WTC11 (cell line): ENCODE measurements around the gene DNASE1L2.

Source experiments
- AR ChIP-seq: fragments of 250-450 bp; sonication (Bioruptor Pico); IDR thresholded peaks from 2 replicates; pipeline ENCODE4 v1.9.0; 2021; ENCODE audit warnings: mild to moderate bottlenecking
- ATF3 ChIP-seq: sonication (generic); formaldehyde crosslinking; conservative IDR thresholded peaks from 2 replicates; pipeline ENCODE4 v1.8.1; 2022; ENCODE audit warnings: mild to moderate bottlenecking, missing genetic modification reagents
- CTCF ChIP-seq: fragments of 200-600 bp; IDR thresholded peaks from 2 replicates; pipeline ENCODE4 v1.8.0; 2022; ENCODE audit warnings: antibody characterized with exemption
- IRF1 ChIP-seq: sonication (generic); formaldehyde crosslinking; IDR thresholded peaks from 2 replicates; pipeline ENCODE4 v1.8.0; 2023; ENCODE audit warnings: missing genetic modification reagents
- JUN ChIP-seq: sonication (generic); formaldehyde crosslinking; IDR thresholded peaks from 2 replicates; pipeline ENCODE4 v1.8.0; 2023; ENCODE audit warnings: mild to moderate bottlenecking, missing genetic modification reagents
- NFE2L1 ChIP-seq: sonication (generic); formaldehyde crosslinking; IDR thresholded peaks from 2 replicates; pipeline ENCODE4 v1.8.1; 2023; ENCODE audit warnings: missing genetic modification reagents
- NR1H2 ChIP-seq: sonication (generic); formaldehyde crosslinking; IDR thresholded peaks from 2 replicates; pipeline ENCODE4 v1.9.0; 2021; ENCODE audit warnings: mild to moderate bottlenecking, moderate library complexity, missing genetic modification reagents
- RELA ChIP-seq: sonication (generic); formaldehyde crosslinking; IDR thresholded peaks from 2 replicates; pipeline ENCODE4 v1.8.1; 2022; ENCODE audit warnings: missing genetic modification reagents, mild to moderate bottlenecking, borderline replicate concordance
- TCF7 ChIP-seq: sonication (generic); formaldehyde crosslinking; IDR thresholded peaks from 2 replicates; pipeline ENCODE4 v1.8.0; 2022; ENCODE audit warnings: mild to moderate bottlenecking, low read depth, missing genetic modification reagents, moderate library complexity
- TEAD4 ChIP-seq: sonication (generic); formaldehyde crosslinking; IDR thresholded peaks from 2 replicates; pipeline ENCODE4 v1.8.0; 2022; ENCODE audit warnings: mild to moderate bottlenecking, missing genetic modification reagents
- USF2 ChIP-seq: sonication (generic); formaldehyde crosslinking; IDR thresholded peaks from 2 replicates; pipeline ENCODE4 v1.8.1; 2023; ENCODE audit warnings: mild to moderate bottlenecking, missing genetic modification reagents, moderate library complexity
- ZNF232 ChIP-seq: sonication (generic); formaldehyde crosslinking; IDR thresholded peaks from 2 replicates; pipeline ENCODE4 v1.8.0; 2022; ENCODE audit warnings: mild to moderate bottlenecking, missing genetic modification reagents
- ZNF317 ChIP-seq: sonication (generic); formaldehyde crosslinking; IDR thresholded peaks from 2 replicates; pipeline ENCODE4 v1.8.1; 2023; ENCODE audit warnings: low read depth, mild to moderate bottlenecking, moderate library complexity, missing genetic modification reagents, borderline replicate concordance

GRCh38 chr16:2209258-2210008 lies 26.8 kb upstream of the DNASE1L2 start:
- TF ChIP-seq CTCF (no peak), ZNF317 (CRISPR knock-in tag) (no peak), AR (CRISPR knock-in tag) (no peak), NR1H2 (CRISPR knock-in tag) (no peak), USF2 (CRISPR knock-in tag) (no peak), JUN (CRISPR knock-in tag) (no peak), ZNF232 (CRISPR knock-in tag) (no peak), RELA (no peak), TCF7 (CRISPR knock-in tag) (no peak), NFE2L1 (CRISPR knock-in tag) (no peak), IRF1 (CRISPR knock-in tag) (no peak), ATF3 (CRISPR knock-in tag) (no peak), TEAD4 (CRISPR knock-in tag) (no peak)
